SIG-M5 (cell line): ENCODE measurements around the gene CNKSR3.

Experiments
- DNase-seq: peaks from one replicate; lab custom pipeline; 2025; lab: John Stamatoyannopoulos, UW

The CNKSR3 gene

GRCh38 chr6:154345811-154346210, 164.7 kb downstream of the CNKSR3 start:
- no peak for DNase-seq

GRCh38 chr6:154343473-154344308, 166.8 kb downstream of the CNKSR3 start:
- DNase-seq: no peak

DNA sequence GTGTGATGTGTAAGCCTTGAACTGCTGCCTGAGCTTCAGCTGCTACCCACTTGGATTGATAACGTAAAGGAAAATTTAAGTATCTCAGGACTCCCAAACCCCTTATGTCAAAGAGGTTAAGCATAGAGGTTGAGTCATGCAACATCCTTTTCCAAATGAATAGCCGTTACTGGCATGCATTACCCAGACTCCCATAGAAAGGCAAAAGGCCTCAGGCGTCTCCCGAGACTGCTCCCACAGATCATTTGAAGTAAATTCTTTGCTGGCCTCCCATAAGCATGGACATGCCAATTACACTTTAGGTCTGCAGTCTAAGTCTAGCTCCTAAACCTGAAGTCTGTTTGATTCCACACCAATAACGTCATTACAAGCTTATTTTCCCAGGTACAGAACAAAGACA, 168.6 kb downstream of the CNKSR3 start:
- no peak for DNase-seq

GRCh38 chr6:154341336-154341735, 169.1 kb downstream of the CNKSR3 start:
- DNase-seq: no peak
